PC-9 (cell line): Measurements from ENCODE around the gene UBE2D4.

Experiments used
- EZH2 ChIP-seq: fragments of 200-600 bp; sonication (generic); IDR thresholded peaks from 2 replicates; pipeline ENCODE4 v1.8.0; 2017; ENCODE audit warnings: antibody characterized with exemption, low read depth
- TF ChIP-seq, protein P1 (sequence below): fragments of 200-600 bp; sonication (generic); conservative IDR thresholded peaks from 2 replicates; pipeline ENCODE4 v1.6.1; 2017; ENCODE audit warnings: mixed run types, antibody characterized with exemption, mild to moderate bottlenecking, moderate library complexity

DNA sequence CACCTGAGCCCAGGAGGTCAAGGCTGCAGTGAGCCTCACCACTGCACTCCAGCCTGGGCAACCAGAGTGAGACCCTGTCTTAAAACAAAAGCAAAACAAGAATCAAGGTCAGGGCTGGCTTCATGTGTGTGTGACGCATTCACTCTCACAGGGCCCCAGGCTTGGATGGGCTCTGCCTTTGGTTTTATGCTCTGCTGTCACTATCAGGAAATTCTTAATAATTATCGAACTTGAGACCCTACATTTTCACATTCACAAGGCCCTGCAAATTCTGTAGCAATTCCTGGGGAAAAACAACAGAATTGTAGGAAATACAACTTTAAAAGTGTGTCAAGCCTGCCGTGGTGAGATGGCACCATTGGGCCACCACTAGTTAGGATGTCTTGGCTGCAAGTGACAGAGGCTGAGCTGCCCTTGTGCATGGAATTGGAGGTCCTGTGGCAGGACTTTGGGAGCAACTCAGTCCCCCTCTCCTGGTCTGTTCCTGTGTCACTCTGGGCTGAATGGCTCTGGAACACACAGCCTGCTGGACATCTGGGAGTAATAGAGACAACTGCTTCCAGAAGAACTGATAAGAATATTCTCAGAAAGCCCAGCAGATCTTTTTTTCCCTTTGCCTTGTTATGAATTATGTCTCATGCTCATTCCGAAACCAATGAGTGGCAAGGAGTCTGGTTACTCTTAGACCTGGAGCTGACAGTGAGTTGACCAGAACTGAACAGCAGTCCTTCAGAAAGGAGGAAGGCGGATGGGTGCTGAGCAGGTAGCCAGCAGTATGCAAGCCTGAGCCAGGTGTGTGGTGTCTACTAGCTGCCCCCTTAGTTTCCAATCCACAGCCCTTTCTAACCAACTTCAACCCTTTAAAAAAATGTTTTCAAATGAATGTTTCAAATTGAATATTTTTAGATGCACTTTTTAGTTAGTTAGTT is 3.6 kb downstream of the UBE2D4 start:
- TF ChIP-seq, protein P1, sequence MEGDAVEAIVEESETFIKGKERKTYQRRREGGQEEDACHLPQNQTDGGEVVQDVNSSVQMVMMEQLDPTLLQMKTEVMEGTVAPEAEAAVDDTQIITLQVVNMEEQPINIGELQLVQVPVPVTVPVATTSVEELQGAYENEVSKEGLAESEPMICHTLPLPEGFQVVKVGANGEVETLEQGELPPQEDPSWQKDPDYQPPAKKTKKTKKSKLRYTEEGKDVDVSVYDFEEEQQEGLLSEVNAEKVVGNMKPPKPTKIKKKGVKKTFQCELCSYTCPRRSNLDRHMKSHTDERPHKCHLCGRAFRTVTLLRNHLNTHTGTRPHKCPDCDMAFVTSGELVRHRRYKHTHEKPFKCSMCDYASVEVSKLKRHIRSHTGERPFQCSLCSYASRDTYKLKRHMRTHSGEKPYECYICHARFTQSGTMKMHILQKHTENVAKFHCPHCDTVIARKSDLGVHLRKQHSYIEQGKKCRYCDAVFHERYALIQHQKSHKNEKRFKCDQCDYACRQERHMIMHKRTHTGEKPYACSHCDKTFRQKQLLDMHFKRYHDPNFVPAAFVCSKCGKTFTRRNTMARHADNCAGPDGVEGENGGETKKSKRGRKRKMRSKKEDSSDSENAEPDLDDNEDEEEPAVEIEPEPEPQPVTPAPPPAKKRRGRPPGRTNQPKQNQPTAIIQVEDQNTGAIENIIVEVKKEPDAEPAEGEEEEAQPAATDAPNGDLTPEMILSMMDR: no peak
- no peak for TF ChIP-seq EZH2
